Measurements from ENCODE around the gene TMEM248. TPM values are rescaled to one million over a fixed set of nuclear protein-coding genes. Genes with fewer than 3 reads are reported as not detected.

Gene TMEM248
- total and polyA plus RNA-seq, 2 donors (not counting 3 experiments of a cell fraction or from before 2014, with no cell fraction given) = 107 to 220 TPM

GRCh38 chr7:66957595-66958290, 36.7 kb downstream of the TMEM248 start:
- Histone ChIP-seq H2AFZ (ENCODE audit: low read depth, low read length) (no peak overlapping the region), H3K4me2 (ENCODE audit: insufficient read depth, low read length) (no peak overlapping the region), H4K20me1 (replicated peaks; ENCODE audit: control insufficient read depth, extremely low read depth, insufficient read depth, low read length) (no peaks in the 10 kb centered on the region), H3K79me2 (ENCODE audit: control insufficient read depth, insufficient read depth, low read length) (no peaks in the 10 kb centered on the region), H3K9me3 (replicated peaks; ENCODE audit: control insufficient read depth, insufficient read depth, low read length) (no peaks in the 10 kb centered on the region), H3K27me3 (ENCODE audit: control insufficient read depth in 2 of 2, insufficient read depth in 2 of 2, low read length in 2 of 2) (no peaks in the 10 kb centered on the region), H3K36me3 (ENCODE audit: control insufficient read depth in 2 of 2, extremely low read depth in 1 of 2, insufficient read depth in 2 of 2, low read length in 2 of 2) (peaks cover 11 to 34% of the 10 kb centered on the region in 2 experiments), H3K9ac (replicated peaks; ENCODE audit: extremely low read depth, insufficient read depth, low read length) (no peak overlapping the region), H3K4me3 (replicated peaks in 1 of 3; ENCODE audit: insufficient read depth in 1 of 3, low read depth in 1 of 3, low read length in 3 of 3) (no peak overlapping the region), H3K9me1 (replicated peaks; ENCODE audit: control insufficient read depth, extremely low read depth, insufficient read depth, low read length) (no peaks in the 10 kb centered on the region), H3K27ac (ENCODE audit: insufficient read depth, low read depth, low read length) (no peak overlapping the region), H3K4me1 (ENCODE audit: control insufficient read depth, extremely low read depth, insufficient read depth, low read length) (peaks cover 6% of the 10 kb centered on the region)
- intact Hi-C loops (cut with micrococcal nuclease) (no loop called here), dilution Hi-C loops (cut with MboI; ENCODE audit: extremely low pct_ligation_motif_present, low sequenced_read_pairs) (no loop called here)
- FAIRE-seq (no peak), DNase-seq (ENCODE audit: low read depth, low spot score) (no peak)
- TF ChIP-seq EZH2 (IDR thresholded peaks at IDR 0.05; ENCODE audit: borderline replicate concordance, low read depth, low read length, severe bottlenecking) = no peak
- TF ChIP-seq POLR2A (IDR thresholded peaks at IDR 0.05; ENCODE audit: low read depth, low read length) = no peak
- ChIA-PET POLR2A (no interaction called here), CTCF (no interaction called here)
- BruUV-seq (replicated peaks) = no TSS peak

GRCh38 chr7:66958538-66959350, 37.7 kb downstream of the TMEM248 start:
- Histone ChIP-seq H3K36me3 (ENCODE audit: control insufficient read depth in 2 of 2, extremely low read depth in 1 of 2, insufficient read depth in 2 of 2, low read length in 2 of 2) (peaks cover 9 to 34% of the 10 kb centered on the region in 2 experiments), H3K9me3 (replicated peaks; ENCODE audit: control insufficient read depth, insufficient read depth, low read length) (no peaks in the 10 kb centered on the region), H3K27me3 (ENCODE audit: control insufficient read depth in 2 of 2, insufficient read depth in 2 of 2, low read length in 2 of 2) (no peaks in the 10 kb centered on the region), H3K4me3 (replicated peaks in 1 of 3; ENCODE audit: insufficient read depth in 1 of 3, low read depth in 1 of 3, low read length in 3 of 3) (no peak overlapping the region), H3K9me1 (replicated peaks; ENCODE audit: control insufficient read depth, extremely low read depth, insufficient read depth, low read length) (no peaks in the 10 kb centered on the region), H3K4me1 (ENCODE audit: control insufficient read depth, extremely low read depth, insufficient read depth, low read length) (no peaks in the 10 kb centered on the region), H3K9ac (replicated peaks; ENCODE audit: extremely low read depth, insufficient read depth, low read length) (no peak overlapping the region), H3K4me2 (ENCODE audit: insufficient read depth, low read length) (no peak overlapping the region), H3K79me2 (ENCODE audit: control insufficient read depth, insufficient read depth, low read length) (no peaks in the 10 kb centered on the region), H2AFZ (ENCODE audit: low read depth, low read length) (no peak overlapping the region), H3K27ac (ENCODE audit: insufficient read depth, low read depth, low read length) (no peak overlapping the region), H4K20me1 (replicated peaks; ENCODE audit: control insufficient read depth, extremely low read depth, insufficient read depth, low read length) (no peaks in the 10 kb centered on the region)
- dilution Hi-C loops (cut with MboI; ENCODE audit: extremely low pct_ligation_motif_present, low sequenced_read_pairs) (no loop called here), intact Hi-C loops (cut with micrococcal nuclease) (no loop called here)
- BruUV-seq (replicated peaks) = no TSS peak
- ChIA-PET CTCF (interaction anchor here (0.9 kb wide), 1 partner anchor 59 kb away, joined by 4 read pairs; no protein-coding TSS in a partner anchor), POLR2A (no interaction called here)
- FAIRE-seq = no peak
- no peak for TF ChIP-seq GATA2 (IDR thresholded peaks at IDR 0.05; ENCODE audit: insufficient read depth, insufficient read length, low read depth, low read length)
- no peak for TF ChIP-seq POLR2AphosphoS5 (IDR thresholded peaks at IDR 0.05; ENCODE audit: insufficient read depth, low read depth, low read length)
- no peak for TF ChIP-seq EZH2 (IDR thresholded peaks at IDR 0.05; ENCODE audit: borderline replicate concordance, low read depth, low read length, severe bottlenecking)
- TF ChIP-seq FOS (IDR thresholded peaks at IDR 0.05; ENCODE audit: borderline replicate concordance, insufficient read depth, low read length) = no peak
- no peak for TF ChIP-seq JUN (IDR thresholded peaks at IDR 0.05; ENCODE audit: borderline replicate concordance, insufficient read depth, insufficient read length, low read depth)
- TF ChIP-seq POLR2A (IDR thresholded peaks at IDR 0.05; ENCODE audit: low read depth, low read length) = no peak
- TF ChIP-seq MYC (IDR thresholded peaks at IDR 0.05; ENCODE audit: low read depth, low read length) = no peak
- TF ChIP-seq CTCF (IDR thresholded peaks at IDR 0.05; ENCODE audit: extremely low read depth in 1 of 2, insufficient read depth in 1 of 2, low read depth in 1 of 2, low read length in 2 of 2) = no peak
- TF ChIP-seq MAX (IDR thresholded peaks at IDR 0.05; ENCODE audit: insufficient read depth, insufficient read length) = no peak
- no peak for DNase-seq (ENCODE audit: low read depth, low spot score)
